ENCODE measurements around the gene UBL4A.

UBL4A gene

GRCh38 chrX:154490414-154491083 lies 4.1 kb upstream of the UBL4A start, which contains the start of gene SLC10A3:
TSS of gene SLC10A3 (minus strand) at chrX:154490629. CDS start at chrX:154488940, 1,689 bp downstream.
- H3K36me3 ChIP-seq (ENCODE audit: control insufficient read depth, insufficient read depth, low read length), result no peaks in the 10 kb centered on the region
- peak within 1 kb of the TSS; percentile 53 for H3K4me3 ChIP-seq (ENCODE audit: insufficient read depth, low read depth, low read length, poor library complexity, severe bottlenecking)
- DNase-seq, result peak; percentile 86 to 87 (median 87)
- H3K9me3 ChIP-seq (ENCODE audit: control insufficient read depth, low read length), result no peaks in the 10 kb centered on the region
- H3K27ac ChIP-seq (ENCODE audit: insufficient read depth, low read length, poor library complexity, severe bottlenecking), result peak within 1 kb of the TSS; percentile 78
- no peaks in the 10 kb centered on the region for H3K27me3 ChIP-seq (replicated peaks; ENCODE audit: control insufficient read depth, insufficient read depth, low read length, poor library complexity, severe bottlenecking)
- H3K4me1 ChIP-seq (ENCODE audit: control insufficient read depth, insufficient read depth, low read length, poor library complexity, severe bottlenecking), result peaks cover 5% of the 10 kb centered on the region

GRCh38 chrX:154490021-154490413 lies 3.6 kb upstream of the UBL4A start:
- Histone ChIP-seq H3K27ac (ENCODE audit: insufficient read depth, low read length, poor library complexity, severe bottlenecking) (peak overlapping the region; percentile 78), H3K9me3 (ENCODE audit: control insufficient read depth, low read length) (no peaks in the 10 kb centered on the region), H3K27me3 (replicated peaks; ENCODE audit: control insufficient read depth, insufficient read depth, low read length, poor library complexity, severe bottlenecking) (no peaks in the 10 kb centered on the region), H3K4me1 (ENCODE audit: control insufficient read depth, insufficient read depth, low read length, poor library complexity, severe bottlenecking) (peaks cover 10% of the 10 kb centered on the region), H3K4me3 (ENCODE audit: insufficient read depth, low read depth, low read length, poor library complexity, severe bottlenecking) (peak overlapping the region; percentile 49), H3K36me3 (ENCODE audit: control insufficient read depth, insufficient read depth, low read length) (no peaks in the 10 kb centered on the region)
- DNase-seq, result peak in 2 of 3 donors; percentile 12 to 15

- no peak for DNase-seq
- H3K27me3 ChIP-seq (replicated peaks; ENCODE audit: control insufficient read depth, insufficient read depth, low read length, poor library complexity, severe bottlenecking), result no peaks in the 10 kb centered on the region
- H3K36me3 ChIP-seq (ENCODE audit: control insufficient read depth, insufficient read depth, low read length), result no peaks in the 10 kb centered on the region
- H3K27ac ChIP-seq (ENCODE audit: insufficient read depth, low read length, poor library complexity, severe bottlenecking), result peak overlapping the region; percentile 78
- no peaks in the 10 kb centered on the region for H3K9me3 ChIP-seq (ENCODE audit: control insufficient read depth, low read length)
- H3K4me1 ChIP-seq (ENCODE audit: control insufficient read depth, insufficient read depth, low read length, poor library complexity, severe bottlenecking), result peaks cover 10% of the 10 kb centered on the region
- H3K4me3 ChIP-seq (ENCODE audit: insufficient read depth, low read depth, low read length, poor library complexity, severe bottlenecking), result peak overlapping the region; percentile 49
Observed at GRCh38 chrX:154489182-154489581, 2.8 kb upstream of the UBL4A start.

- H3K4me1 ChIP-seq (ENCODE audit: control insufficient read depth, insufficient read depth, low read length, poor library complexity, severe bottlenecking), result peaks cover 10% of the 10 kb centered on the region
- H3K9me3 ChIP-seq (ENCODE audit: control insufficient read depth, low read length), result no peaks in the 10 kb centered on the region
- no peak for DNase-seq
- H3K4me3 ChIP-seq (ENCODE audit: insufficient read depth, low read depth, low read length, poor library complexity, severe bottlenecking), result no peak overlapping the region
- no peak overlapping the region for H3K27ac ChIP-seq (ENCODE audit: insufficient read depth, low read length, poor library complexity, severe bottlenecking)
- no peaks in the 10 kb centered on the region for H3K36me3 ChIP-seq (ENCODE audit: control insufficient read depth, insufficient read depth, low read length)
- no peaks in the 10 kb centered on the region for H3K27me3 ChIP-seq (replicated peaks; ENCODE audit: control insufficient read depth, insufficient read depth, low read length, poor library complexity, severe bottlenecking)
Observed at GRCh38 chrX:154488336-154489075, 2.1 kb upstream of the UBL4A start.

- Histone ChIP-seq H3K4me1 (ENCODE audit: control insufficient read depth, insufficient read depth, low read length, poor library complexity, severe bottlenecking) (peaks cover 10% of the 10 kb centered on the region), H3K4me3 (ENCODE audit: insufficient read depth, low read depth, low read length, poor library complexity, severe bottlenecking) (no peak overlapping the region), H3K9me3 (ENCODE audit: control insufficient read depth, low read length) (no peaks in the 10 kb centered on the region), H3K36me3 (ENCODE audit: control insufficient read depth, insufficient read depth, low read length) (no peaks in the 10 kb centered on the region), H3K27me3 (replicated peaks; ENCODE audit: control insufficient read depth, insufficient read depth, low read length, poor library complexity, severe bottlenecking) (no peaks in the 10 kb centered on the region), H3K27ac (ENCODE audit: insufficient read depth, low read length, poor library complexity, severe bottlenecking) (peak overlapping the region; percentile 32)
- DNase-seq, result no peak
Observed at GRCh38 chrX:154487518-154488290, 1.3 kb upstream of the UBL4A start.

GRCh38 chrX:154486052-154486395 lies 391 bp downstream of the UBL4A start:
- DNase-seq, result peak; percentile 19 to 28 (median 21)
- H3K4me1 ChIP-seq (ENCODE audit: control insufficient read depth, insufficient read depth, low read length, poor library complexity, severe bottlenecking), result peaks cover 10% of the 10 kb centered on the region
- H3K27ac ChIP-seq (ENCODE audit: insufficient read depth, low read length, poor library complexity, severe bottlenecking), result peak overlapping the region; percentile 58
- H3K27me3 ChIP-seq (replicated peaks; ENCODE audit: control insufficient read depth, insufficient read depth, low read length, poor library complexity, severe bottlenecking), result no peaks in the 10 kb centered on the region
- peak overlapping the region; percentile 46 for H3K4me3 ChIP-seq (ENCODE audit: insufficient read depth, low read depth, low read length, poor library complexity, severe bottlenecking)
- H3K9me3 ChIP-seq (ENCODE audit: control insufficient read depth, low read length), result no peaks in the 10 kb centered on the region
- no peaks in the 10 kb centered on the region for H3K36me3 ChIP-seq (ENCODE audit: control insufficient read depth, insufficient read depth, low read length)

GRCh38 chrX:154485150-154486051 lies 1.0 kb downstream of the UBL4A start:
- no peaks in the 10 kb centered on the region for H3K9me3 ChIP-seq (ENCODE audit: control insufficient read depth, low read length)
- H3K4me3 ChIP-seq (ENCODE audit: insufficient read depth, low read depth, low read length, poor library complexity, severe bottlenecking), result peak overlapping the region; percentile 46
- peak overlapping the region; percentile 58 for H3K27ac ChIP-seq (ENCODE audit: insufficient read depth, low read length, poor library complexity, severe bottlenecking)
- H3K4me1 ChIP-seq (ENCODE audit: control insufficient read depth, insufficient read depth, low read length, poor library complexity, severe bottlenecking), result peaks cover 10% of the 10 kb centered on the region
- no peak for DNase-seq
- no peaks in the 10 kb centered on the region for H3K36me3 ChIP-seq (ENCODE audit: control insufficient read depth, insufficient read depth, low read length)
- H3K27me3 ChIP-seq (replicated peaks; ENCODE audit: control insufficient read depth, insufficient read depth, low read length, poor library complexity, severe bottlenecking), result no peaks in the 10 kb centered on the region

GRCh38 chrX:154484255-154485149 lies 1.9 kb downstream of the UBL4A start:
- no peaks in the 10 kb centered on the region for H3K9me3 ChIP-seq (ENCODE audit: control insufficient read depth, low read length)
- H3K4me1 ChIP-seq (ENCODE audit: control insufficient read depth, insufficient read depth, low read length, poor library complexity, severe bottlenecking), result peaks cover 11% of the 10 kb centered on the region
- DNase-seq, result no peak
- H3K4me3 ChIP-seq (ENCODE audit: insufficient read depth, low read depth, low read length, poor library complexity, severe bottlenecking), result no peak overlapping the region
- H3K27ac ChIP-seq (ENCODE audit: insufficient read depth, low read length, poor library complexity, severe bottlenecking), result no peak overlapping the region
- no peaks in the 10 kb centered on the region for H3K36me3 ChIP-seq (ENCODE audit: control insufficient read depth, insufficient read depth, low read length)
- H3K27me3 ChIP-seq (replicated peaks; ENCODE audit: control insufficient read depth, insufficient read depth, low read length, poor library complexity, severe bottlenecking), result no peaks in the 10 kb centered on the region

GRCh38 chrX:154483325-154483724 lies 3.1 kb downstream of the UBL4A start:
- Histone ChIP-seq H3K4me1 (ENCODE audit: control insufficient read depth, insufficient read depth, low read length, poor library complexity, severe bottlenecking) (peaks cover 12% of the 10 kb centered on the region), H3K9me3 (ENCODE audit: control insufficient read depth, low read length) (no peaks in the 10 kb centered on the region), H3K27ac (ENCODE audit: insufficient read depth, low read length, poor library complexity, severe bottlenecking) (no peak overlapping the region), H3K27me3 (replicated peaks; ENCODE audit: control insufficient read depth, insufficient read depth, low read length, poor library complexity, severe bottlenecking) (no peaks in the 10 kb centered on the region), H3K36me3 (ENCODE audit: control insufficient read depth, insufficient read depth, low read length) (no peaks in the 10 kb centered on the region), H3K4me3 (ENCODE audit: insufficient read depth, low read depth, low read length, poor library complexity, severe bottlenecking) (no peak overlapping the region)
- DNase-seq, result no peak
